H1 (cell line): ENCODE data around the gene CELF5. TPM values are rescaled to one million over a fixed set of nuclear protein-coding genes. Genes with fewer than 3 reads are reported as not detected.

Experiments
- CTCF ChIA-PET: fragments of 300-600 bp; sonication (Branson Sonifier 250); formaldehyde crosslinking; loops from one replicate; lab custom pipeline; 2021; ENCODE audit not compliant: partially characterized antibody; lab: Charles Lee
- POLR2A ChIA-PET: fragments of 300-600 bp; sonication (Branson Sonifier 250); formaldehyde crosslinking; loops from one replicate; lab custom pipeline; 2021; ENCODE audit warnings: inconsistent platforms; ENCODE audit not compliant: partially characterized antibody; lab: Charles Lee
- DNase-seq, 2 experiments: peaks; one replicate each; pipeline versions ENCODE4 v3.0.0 to v3.0.0-alpha.2; 2010 to 2022; ENCODE audit warnings: low spot score in 2 of 2, low read depth in 1 of 2, mixed read lengths in 1 of 2
- FAIRE-seq: peaks from 2 replicates; lab custom pipeline; 2011; peaks lifted over from hg19 to GRCh38; lab: Jason Lieb, UNC
- H2AFZ ChIP-seq: 2 replicates; pipeline ENCODE4 v1.8.1; 2012; ENCODE audit warnings: low read length, inconsistent platforms
- H2AK5ac ChIP-seq: 2 replicates; pipeline ENCODE4 v1.6.1; 2013; ENCODE audit warnings: low read depth, low read length
- H2BK120ac ChIP-seq: replicated peaks from 2 replicates; pipeline ENCODE3; 2013; ENCODE audit warnings: low read depth, low read length, inconsistent platforms
- H2BK12ac ChIP-seq: 2 replicates; pipeline ENCODE4 v1.6.1; 2013; ENCODE audit warnings: low read depth, low read length
- H2BK15ac ChIP-seq: 2 replicates; pipeline ENCODE4 v1.6.1; 2013; ENCODE audit warnings: low read length
- H2BK20ac ChIP-seq: 2 replicates; pipeline ENCODE4 v1.6.1; 2013; ENCODE audit warnings: low read length
- H2BK5ac ChIP-seq: 2 replicates; pipeline ENCODE4 v1.6.1; 2013; ENCODE audit warnings: low read depth, low read length
- H3K14ac ChIP-seq: 2 replicates; pipeline ENCODE4 v1.6.1; 2013; ENCODE audit warnings: inconsistent platforms; ENCODE audit not compliant: insufficient read length
- H3K18ac ChIP-seq: 2 replicates; pipeline ENCODE4 v1.6.1; 2013; ENCODE audit warnings: low read length; ENCODE audit errors: extremely low read depth
- H3K23ac ChIP-seq: 2 replicates; pipeline ENCODE4 v1.6.1; 2013; ENCODE audit warnings: inconsistent platforms; ENCODE audit not compliant: insufficient read length
- H3K23me2 ChIP-seq: 2 replicates; pipeline ENCODE4 v1.6.1; 2013; ENCODE audit warnings: low read depth, low read length
- H3K27ac ChIP-seq: 2 replicates; pipeline ENCODE4 v1.6.1; 2011; ENCODE audit warnings: low read depth, low read length, inconsistent platforms
- H3K27me3 ChIP-seq, 4 experiments: replicated peaks in 1 of 4; 1 replicate in 1 of 4; 2 replicates in 3 of 4; pipeline versions ENCODE4 v1.6.1 to v1.8.1; 2011 to 2013; ENCODE audit warnings: low read length in 3 of 4, mild to moderate bottlenecking in 3 of 4, inconsistent platforms in 2 of 4, mixed read lengths in 2 of 4, moderate library complexity in 1 of 4; ENCODE audit not compliant: control insufficient read depth in 3 of 4, insufficient read depth in 3 of 4; ENCODE audit errors: extremely low read depth in 1 of 4
- H3K36me3 ChIP-seq, 4 experiments: 2 replicates each; pipeline versions ENCODE4 v1.6.1 to v1.8.1; 2011 to 2013; ENCODE audit warnings: mild to moderate bottlenecking in 4 of 4, low read length in 3 of 4, moderate library complexity in 2 of 4, control low read depth in 1 of 4, inconsistent platforms in 1 of 4; ENCODE audit not compliant: insufficient read depth in 4 of 4, control insufficient read depth in 2 of 4
- H3K4ac ChIP-seq: replicated peaks from 2 replicates; pipeline ENCODE3; 2013; ENCODE audit warnings: low read length, low read depth, mixed read lengths, inconsistent platforms; ENCODE audit not compliant: insufficient read length
- H3K4me1 ChIP-seq, 4 experiments: replicated peaks in 1 of 4; 1 replicate in 1 of 4; 2 replicates in 3 of 4; pipeline versions ENCODE4 v1.6.1 to v1.8.1; 2011 to 2013; ENCODE audit warnings: low read length in 3 of 4, inconsistent platforms in 2 of 4, mixed read lengths in 1 of 4; ENCODE audit not compliant: insufficient read depth in 4 of 4, control insufficient read depth in 3 of 4
- H3K4me2 ChIP-seq, 2 experiments: 2 replicates each; pipeline versions ENCODE4 v1.6.1 to v1.8.1; 2011 to 2013; ENCODE audit warnings: low read depth in 2 of 2, low read length in 2 of 2, control low read depth in 1 of 2, inconsistent platforms in 1 of 2, mild to moderate bottlenecking in 1 of 2; ENCODE audit not compliant: insufficient read depth in 1 of 2
- H3K4me3 ChIP-seq, 4 experiments: fragments of 200-600, 300-600 bp in 1 of 4; sonication (generic), shearing (Covaris generic), sonication (Bioruptor Twin) in 1 of 4; 2 replicates each; pipeline versions ENCODE4 v1.5.1 to v1.8.1; 2011 to 2016; ENCODE audit warnings: low read length in 4 of 4, low read depth in 3 of 4, control low read depth in 2 of 4, inconsistent platforms in 2 of 4, mild to moderate bottlenecking in 2 of 4, mixed read lengths in 1 of 4, moderate library complexity in 1 of 4; ENCODE audit not compliant: insufficient read depth in 2 of 4; ENCODE audit errors: extremely low read depth in 1 of 4
- H3K56ac ChIP-seq: replicated peaks from 2 replicates; pipeline ENCODE3; 2013; ENCODE audit warnings: low read depth, mild to moderate bottlenecking, mixed read lengths, low read length, inconsistent platforms; ENCODE audit not compliant: insufficient read length
- H3K79me1 ChIP-seq: 2 replicates; pipeline ENCODE4 v1.6.1; 2013; ENCODE audit warnings: low read depth, low read length, control low read depth
- H3K79me2 ChIP-seq, 2 experiments: 2 replicates each; pipeline versions ENCODE4 v1.6.1 to v1.8.1; 2012 to 2013; ENCODE audit warnings: low read length in 2 of 2, mild to moderate bottlenecking in 2 of 2, inconsistent platforms in 1 of 2; ENCODE audit not compliant: insufficient read depth in 2 of 2, control insufficient read depth in 1 of 2
- H3K9ac ChIP-seq, 4 experiments: replicated peaks in 1 of 4; 1 replicate in 1 of 4; 2 replicates in 3 of 4; pipeline versions ENCODE4 v1.6.1 to v1.8.1; 2011 to 2013; ENCODE audit warnings: low read depth in 3 of 4, low read length in 3 of 4, control low read depth in 2 of 4, mild to moderate bottlenecking in 2 of 4, moderate library complexity in 2 of 4, inconsistent platforms in 1 of 4; ENCODE audit errors: extremely low read depth in 1 of 4
- H3K9me3 ChIP-seq, 2 experiments: 2 replicates each; pipeline versions ENCODE4 v1.6.1 to v1.8.1; 2012 to 2013; ENCODE audit warnings: mild to moderate bottlenecking in 2 of 2, moderate library complexity in 2 of 2, control low read depth in 1 of 2, inconsistent platforms in 1 of 2, low read depth in 1 of 2, low read length in 1 of 2, mixed read lengths in 1 of 2; ENCODE audit not compliant: insufficient read depth in 2 of 2
- H4K20me1 ChIP-seq, 2 experiments: replicated peaks in 1 of 2; 2 replicates each; pipeline versions ENCODE3 to v1.8.1; 2011 to 2013; ENCODE audit warnings: inconsistent platforms in 2 of 2, low read length in 2 of 2, mild to moderate bottlenecking in 1 of 2; ENCODE audit not compliant: insufficient read depth in 2 of 2, control insufficient read depth in 1 of 2
- H4K5ac ChIP-seq: 2 replicates; pipeline ENCODE4 v1.6.1; 2013; ENCODE audit warnings: low read length, low read depth, mixed read lengths, inconsistent platforms; ENCODE audit not compliant: insufficient read length
- H4K8ac ChIP-seq: 2 replicates; pipeline ENCODE4 v1.8.0; 2013; ENCODE audit warnings: mild to moderate bottlenecking, moderate library complexity, low read length, inconsistent platforms; ENCODE audit not compliant: insufficient read depth; ENCODE audit errors: extremely low read depth
- H4K91ac ChIP-seq: replicated peaks from 2 replicates; pipeline ENCODE3; 2013; ENCODE audit warnings: low read length, mixed read lengths, inconsistent platforms; ENCODE audit not compliant: insufficient read length
- CEBPB ChIP-seq: IDR thresholded peaks from 2 replicates; pipeline ENCODE4 v1.6.1; 2012; ENCODE audit warnings: low read depth, low read length
- CHD2 ChIP-seq: IDR thresholded peaks from 2 replicates; pipeline ENCODE4 v1.6.1; 2012; ENCODE audit warnings: low read length, improper control_type of control experiment
- FOSL1 ChIP-seq: IDR thresholded peaks from 2 replicates; pipeline ENCODE4 v1.6.1; 2011; ENCODE audit warnings: mild to moderate bottlenecking, low read depth, low read length, moderate library complexity; ENCODE audit not compliant: insufficient read depth
- RNF2 ChIP-seq: fragments of 200-900, 300-1000 bp; sonication (generic); IDR thresholded peaks from 2 replicates; pipeline ENCODE4 v1.7.1; 2016; ENCODE audit warnings: borderline replicate concordance, low read depth, mild to moderate bottlenecking, antibody characterized with exemption, low read length; ENCODE audit not compliant: poor library complexity, severe bottlenecking; ENCODE audit errors: missing control alignments
- SP1 ChIP-seq: IDR thresholded peaks from 2 replicates; pipeline ENCODE4 v1.6.1; 2011; ENCODE audit warnings: low read depth, low read length
- SP2 ChIP-seq: IDR thresholded peaks from 2 replicates; pipeline ENCODE4 v1.6.1; 2012; ENCODE audit warnings: mild to moderate bottlenecking, low read length, inconsistent platforms
- SUZ12 ChIP-seq: fragments of 200-600 bp; sonication (generic); IDR thresholded peaks from 2 replicates; pipeline ENCODE4 v1.6.1; 2012; ENCODE audit warnings: mild to moderate bottlenecking, inconsistent platforms, low read length, moderate library complexity, mixed read lengths
- WGBS, 2 experiments: shearing (Covaris generic) in 1 of 2; methylation state at CpG; one replicate each; pipeline versions ENCODE4 v1.1.6 to v1.1.7; 2013 to 2015; ENCODE audit warnings: low lambda C conversion rate in 2 of 2, mixed read lengths in 2 of 2, inconsistent platforms in 1 of 2, low coverage in 1 of 2, missing lambda C conversion rate in 1 of 2; ENCODE audit not compliant: insufficient replicate concordance in 2 of 2, insufficient coverage in 1 of 2, insufficient read length in 1 of 2; ENCODE audit errors: extremely low coverage in 1 of 2, missing lambda C conversion rate in 1 of 2; 5-methylcytosine and 5-hydroxymethylcytosine counted together
- polyA plus RNA-seq, 7 experiments: library from polyadenylated mRNA; depleted of rRNA in 3 of 7; stranded (reverse) in 5 of 7; unstranded in 2 of 7; fragments of >200 nt in 5 of 7; fragments of 200-250 nt in 2 of 7; gene quantifications; 1 replicate in 5 of 7; 2 replicates in 1 of 7; 4 replicates in 1 of 7; pipeline versions ENCODE4 v1.2.1 to v1.2.3, GENCODE V29; 2011 to 2013; ENCODE audit warnings: missing spikeins in 2 of 7, mixed read lengths in 2 of 7
- total RNA-seq: library from RNA; stranded (reverse); fragmentation: NEBNext Ultra II Directional; extraction: Animal tissue kit (Norgen Biotek cat#: 25700); gene quantifications from 2 replicates; pipeline ENCODE4 v1.2.1, GENCODE V29; 2021

CELF5 gene
- total and polyA plus RNA-seq, 2 of the 8 experiments (the other 6 are each of a cell fraction or from before 2014, with no cell fraction given) = 9.8 to 15.0 TPM

- Histone ChIP-seq H3K79me2 (no peaks in the 10 kb centered on the region), H3K4me1 (no peaks in the 10 kb centered on the region), H4K5ac (no peak overlapping the region), H2BK120ac (no peak overlapping the region), H3K23me2 (no peaks in the 10 kb centered on the region), H3K14ac (no peak overlapping the region), H3K9ac (no peak overlapping the region), H4K8ac (no peak overlapping the region; the same call in 1 of the 2 replicates), H3K4me2 (no peak overlapping the region), H2BK5ac (no peak overlapping the region), H3K27ac (no peak overlapping the region), H2BK12ac (no peak overlapping the region), H2AFZ (no peak overlapping the region), H4K20me1 (no peaks in the 10 kb centered on the region), H3K4ac (no peak overlapping the region), H4K91ac (no peak overlapping the region), H3K79me1 (no peaks in the 10 kb centered on the region), H2BK15ac (no peak overlapping the region), H3K36me3 (no peaks in the 10 kb centered on the region), H3K56ac (no peak overlapping the region), H3K27me3 (peaks cover 0 to 2% (median 0%) of the 10 kb centered on the region in 4 experiments; a peak in 3 of 7 replicates), H3K23ac (no peak overlapping the region), H2AK5ac (no peak overlapping the region), H2BK20ac (no peak overlapping the region), H3K18ac (no peak overlapping the region)
- 76% methylated on average over 19 of the region's 26 CpGs; no CpG with 5 or more reads in 1 of the 2 experiments for WGBS, 2 experiments
- POLR2A ChIA-PET = no interaction called here
- CTCF ChIA-PET = interaction anchor here (0.8 to 7.3 kb wide), 6 partner anchors 39 to 141 kb away, joined by 3 to 77 read pairs (median 5); no protein-coding TSS in a partner anchor
- FAIRE-seq (no peak), DNase-seq (no peak)
- peak; percentile 64; the same call in 1 of the 2 replicates for TF ChIP-seq CHD2
- TF ChIP-seq RNF2 = no peak
- peak; percentile 96 for TF ChIP-seq SP1
- no peak for TF ChIP-seq FOSL1
- TF ChIP-seq CEBPB = peak; percentile 73
- TF ChIP-seq SUZ12 = no peak
- TF ChIP-seq SP2 = peak; percentile 29; the same call in 1 of the 2 replicates
- TF ChIP-seq, all 59 proteins: peak for 4
- H3K9me3 ChIP-seq = no peaks in the 10 kb centered on the region
- H3K4me3 ChIP-seq = no peak overlapping the region
These were observed 119.4 kb downstream of the CELF5 start for GRCh38 chr19:3343619-3344502.
